Endodermal cell (in vitro differentiated cells): ENCODE measurements around the gene RIMBP2. TPM values are rescaled to one million over a fixed set of nuclear protein-coding genes. Genes with fewer than 3 reads are reported as not detected.

Experiments used
- DNase-seq: peaks from one replicate; pipeline ENCODE4 v3.0.0-alpha.2; 2017
- H3K27ac ChIP-seq: 2 replicates; pipeline ENCODE4 v1.5.1; 2013; ENCODE audit warnings: mild to moderate bottlenecking, low read depth, low read length, moderate library complexity
- H3K27me3 ChIP-seq: 2 replicates; pipeline ENCODE4 v1.6.1; 2013; ENCODE audit warnings: mild to moderate bottlenecking, low read length, moderate library complexity; ENCODE audit not compliant: insufficient read depth, control insufficient read depth, poor library complexity, severe bottlenecking
- H3K36me3 ChIP-seq: 2 replicates; pipeline ENCODE4 v1.7.0; 2013; ENCODE audit warnings: mild to moderate bottlenecking, low read length, moderate library complexity; ENCODE audit not compliant: control insufficient read depth, insufficient read depth
- H3K4me1 ChIP-seq: one replicate; pipeline ENCODE4 v1.7.0; 2013; ENCODE audit warnings: low read length; ENCODE audit not compliant: control insufficient read depth, insufficient read depth
- H3K4me3 ChIP-seq: 2 replicates; pipeline ENCODE4 v1.5.1; 2013; ENCODE audit warnings: mild to moderate bottlenecking, low read length, moderate library complexity
- H3K9ac ChIP-seq: 2 replicates; pipeline ENCODE4 v1.6.1; 2013; ENCODE audit warnings: mild to moderate bottlenecking, low read length, moderate library complexity; ENCODE audit not compliant: poor library complexity, severe bottlenecking; ENCODE audit errors: extremely low read depth
- H3K9me3 ChIP-seq: 2 replicates; pipeline ENCODE4 v1.6.1; 2013; ENCODE audit warnings: mild to moderate bottlenecking, low read length, moderate library complexity; ENCODE audit not compliant: control insufficient read depth
- H3K27ac Mint-ChIP-seq: 2 replicates; pipeline ENCODE4 v1.8.0; 2020; ENCODE audit warnings: mixed read lengths
- H3K27me3 Mint-ChIP-seq: 2 replicates; pipeline ENCODE4 v1.8.0; 2021; ENCODE audit warnings: mild to moderate bottlenecking, mixed read lengths; ENCODE audit not compliant: insufficient read depth
- H3K36me3 Mint-ChIP-seq: 2 replicates; pipeline ENCODE4 v1.8.0; 2020; ENCODE audit warnings: low read depth, mixed read lengths
- H3K4me1 Mint-ChIP-seq: 2 replicates; pipeline ENCODE4 v1.8.0; 2020; ENCODE audit warnings: mixed read lengths
- H3K4me3 Mint-ChIP-seq: 2 replicates; pipeline ENCODE4 v1.8.0; 2020; ENCODE audit warnings: mild to moderate bottlenecking, moderate library complexity, mixed read lengths
- H3K9me3 Mint-ChIP-seq: 2 replicates; pipeline ENCODE4 v1.8.0; 2020; ENCODE audit warnings: mild to moderate bottlenecking, mixed read lengths
- CTCF ChIP-seq: fragments of 200-600 bp; sonication (generic); conservative IDR thresholded peaks from 2 replicates; pipeline ENCODE4 v1.5.0; 2021; ENCODE audit warnings: antibody characterized with exemption, mild to moderate bottlenecking
- WGBS, 2 experiments: methylation state at CpG; one replicate each; pipeline versions ENCODE4 v1.1.5 to v1.1.7; 2013; ENCODE audit warnings: missing lambda C conversion rate in 2 of 2, mixed read lengths in 1 of 2; ENCODE audit not compliant: insufficient coverage in 1 of 2, insufficient read length in 1 of 2; 5-methylcytosine and 5-hydroxymethylcytosine counted together
- total RNA-seq, 2 donors: library from RNA; stranded (reverse); fragmentation: NEBNext Ultra II Directional in 1 of 2; extraction: Animal tissue kit (Norgen Biotek cat#: 25700) in 1 of 2; gene quantifications; 2 replicates in 1 of 2; 3 replicates in 1 of 2; pipeline ENCODE4 v1.2.1, GENCODE V29; 2021

The RIMBP2 gene
- total RNA-seq, 2 donors from 2014 or later = 0.13 to 3.4 TPM

- Histone ChIP-seq H3K4me3 (no peak overlapping the region), H3K27ac (no peak overlapping the region), H3K9me3 (peaks cover 12% of the 10 kb centered on the region), H3K27me3 (no peaks in the 10 kb centered on the region), H3K36me3 (no peaks in the 10 kb centered on the region), H3K4me1 (no peaks in the 10 kb centered on the region), H3K9ac (no peak overlapping the region)
- Mint-ChIP-seq H3K4me1 (peaks cover 6% of the 10 kb centered on the region), H3K4me3 (no peak overlapping the region), H3K9me3 (peaks cover 13% of the 10 kb centered on the region), H3K36me3 (no peaks in the 10 kb centered on the region), H3K27ac (no peak overlapping the region), H3K27me3 (no peaks in the 10 kb centered on the region)
- no peak for TF ChIP-seq CTCF
- WGBS, 2 experiments = 87 to 91% methylated on average over 5 to 9 of the region's 9 CpGs
- DNase-seq = no peak
Observed at GRCh38 chr12:130596241-130596640, 119.9 kb downstream of the RIMBP2 start.

DNA sequence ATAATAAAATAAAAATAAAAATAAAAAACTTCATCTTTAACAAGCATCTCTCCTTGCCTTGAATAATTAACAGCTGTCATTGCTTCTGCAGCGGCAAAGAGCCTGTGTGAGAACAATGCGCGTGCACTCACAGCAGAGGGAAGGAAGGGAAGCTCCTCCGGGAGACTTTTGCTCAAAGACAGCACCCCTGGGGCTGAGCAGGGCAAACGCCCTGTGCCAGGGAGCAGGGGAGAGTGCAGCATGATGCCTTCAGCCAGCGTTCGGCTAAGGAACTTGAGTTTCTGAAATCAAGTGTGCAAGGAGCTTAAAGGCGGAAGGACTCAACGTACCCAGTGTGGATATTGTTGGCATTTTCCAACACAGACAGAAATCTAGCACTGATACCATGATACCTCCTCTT lies 120.5 kb downstream of the RIMBP2 start:
- H3K9me3 Mint-ChIP-seq = peaks cover 13% of the 10 kb centered on the region

DNA sequence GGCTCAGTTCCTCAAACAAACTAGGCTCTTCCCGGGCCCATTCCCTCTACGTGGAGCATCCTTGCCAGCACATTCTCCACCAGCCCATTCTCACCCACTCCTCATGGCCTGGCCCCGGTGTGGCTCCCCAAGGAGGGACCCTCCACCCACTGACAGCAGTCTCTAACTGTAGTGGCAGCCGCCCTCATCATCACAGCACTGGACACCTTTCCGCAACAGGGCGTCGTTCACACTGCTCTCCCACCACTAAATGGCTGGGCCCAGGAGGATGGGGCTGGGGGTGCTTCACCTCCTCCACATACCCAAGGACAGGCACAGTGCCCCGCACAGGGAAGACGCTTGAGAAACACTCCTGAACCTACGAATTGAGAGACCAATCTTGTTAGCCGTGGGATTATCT lies 123.0 kb downstream of the RIMBP2 start:
- no peaks in the 10 kb centered on the region for H3K36me3 ChIP-seq
- no peaks in the 10 kb centered on the region for H3K27me3 ChIP-seq
- Mint-ChIP-seq H3K36me3 (no peaks in the 10 kb centered on the region), H3K27ac (no peak overlapping the region), H3K27me3 (peaks cover 1% of the 10 kb centered on the region), H3K9me3 (peaks cover 8% of the 10 kb centered on the region), H3K4me1 (peaks cover 6% of the 10 kb centered on the region), H3K4me3 (no peak overlapping the region)
- DNase-seq = no peak
- H3K9ac ChIP-seq = no peak overlapping the region
- TF ChIP-seq CTCF = no peak
- no peak overlapping the region for H3K4me3 ChIP-seq
- H3K27ac ChIP-seq = no peak overlapping the region
- H3K9me3 ChIP-seq = peaks cover 7% of the 10 kb centered on the region
- H3K4me1 ChIP-seq = peaks cover 3% of the 10 kb centered on the region
- WGBS, 2 experiments = 79 to 90% methylated on average over 6 to 11 of the region's 11 CpGs

More for the DNA sequence above, 120.5 kb downstream of the RIMBP2 start:
- Mint-ChIP-seq H3K4me3 (no peak overlapping the region), H3K36me3 (no peaks in the 10 kb centered on the region), H3K27ac (no peak overlapping the region), H3K4me1 (peaks cover 6% of the 10 kb centered on the region), H3K27me3 (no peaks in the 10 kb centered on the region)
- 93 to 94% methylated on average over 2 to 9 of the region's 9 CpGs for WGBS, 2 experiments
- peaks cover 12% of the 10 kb centered on the region for H3K9me3 ChIP-seq
- DNase-seq = no peak
- H3K4me3 ChIP-seq = no peak overlapping the region
- H3K9ac ChIP-seq = no peak overlapping the region
- H3K27ac ChIP-seq = no peak overlapping the region
- H3K4me1 ChIP-seq = no peaks in the 10 kb centered on the region
- TF ChIP-seq CTCF = no peak
- H3K27me3 ChIP-seq = no peaks in the 10 kb centered on the region
- no peaks in the 10 kb centered on the region for H3K36me3 ChIP-seq
